Measurements from ENCODE around the gene DUSP22. TPM values are rescaled to one million over a fixed set of nuclear protein-coding genes. Genes with fewer than 3 reads are reported as not detected.

DUSP22 gene
- total RNA-seq, 1 experiment from 2014 or later, result 19.2 TPM

- no peak overlapping the region for H3K4me2 ChIP-seq (ENCODE audit: low read length)
- RAD21 ChIA-PET (ENCODE audit: low non-redundant PET in 1 of 2, low total read pairs in 2 of 2, uncharacterized antibody in 2 of 2, unreplicated experiment in 2 of 2), result no interaction called here
- DNase-seq (ENCODE audit: low read depth, low spot score) (no peak), ATAC-seq (no peak)
- H3K4me1 ChIP-seq (ENCODE audit: control insufficient read depth in 1 of 2, insufficient read depth in 2 of 2, low read length in 2 of 2), result no peaks in the 10 kb centered on the region
- POLR2A ChIA-PET, result no interaction called here
- no peaks in the 10 kb centered on the region for H4K20me1 ChIP-seq (ENCODE audit: insufficient read depth)
- H3K79me2 ChIP-seq (ENCODE audit: insufficient read depth, low read length), result no peaks in the 10 kb centered on the region
- no peak overlapping the region for H3K27ac ChIP-seq (ENCODE audit: low read depth, low read length)
- no TSS peak for BruUV-seq (replicated peaks)
- peaks cover 0 to 9% of the 10 kb centered on the region in 2 experiments; a peak in 2 of 4 replicates for H3K9me3 ChIP-seq (ENCODE audit: control insufficient read depth in 1 of 2, insufficient read depth in 1 of 2, low read depth in 1 of 2, low read length in 2 of 2)
- CTCF ChIA-PET, result no interaction called here
- no peaks in the 10 kb centered on the region for H3K36me3 ChIP-seq (ENCODE audit: control insufficient read depth in 1 of 2, insufficient read depth in 2 of 2, low read length in 2 of 2)
- H2AFZ ChIP-seq (ENCODE audit: low read depth, low read length, poor library complexity, severe bottlenecking), result no peak overlapping the region
- H3K9me2 ChIP-seq (ENCODE audit: insufficient read depth), result no peaks in the 10 kb centered on the region
- H3K4me3 ChIP-seq (replicated peaks in 1 of 2; ENCODE audit: low read depth in 1 of 2, low read length in 2 of 2), result no peak overlapping the region
- TF ChIP-seq CTCF (IDR thresholded peaks at IDR 0.05 in 2 of 3, conservative IDR thresholded peaks at IDR 0.05 in 1 of 3; ENCODE audit: borderline replicate concordance in 1 of 3, insufficient read depth in 1 of 3, low read depth in 2 of 3, low read length in 2 of 3), result no peak
- no peak for TF ChIP-seq ZNF274 (IDR thresholded peaks at IDR 0.05; ENCODE audit: low read depth, low read length)
- no peak for TF ChIP-seq MAX (IDR thresholded peaks at IDR 0.05)
- TF ChIP-seq ZFX (IDR thresholded peaks at IDR 0.05), result no peak
- TF ChIP-seq REST (IDR thresholded peaks at IDR 0.05; ENCODE audit: low read depth), result no peak
- no peak for TF ChIP-seq YY1 (IDR thresholded peaks at IDR 0.05; ENCODE audit: extremely low read depth, insufficient replicate concordance, low read depth, low read length)
- no peak for TF ChIP-seq SRF (IDR thresholded peaks at IDR 0.05; ENCODE audit: low read depth)
- TF ChIP-seq RAD21 (IDR thresholded peaks at IDR 0.05; ENCODE audit: low read depth), result no peak
- TF ChIP-seq EZH2phosphoT487 (IDR thresholded peaks at IDR 0.05; ENCODE audit: borderline replicate concordance), result no peak
- no peak for TF ChIP-seq EGR1 (IDR thresholded peaks at IDR 0.05; ENCODE audit: low read depth)
- no peak for TF ChIP-seq JUND (IDR thresholded peaks at IDR 0.05)
- H3K27me3 ChIP-seq (ENCODE audit: insufficient read depth, low read length), result 0 out of 2 replicates have a peak, but pooled peaks cover 6% of the 10 kb centered on the region
- intact Hi-C loops (cut with micrococcal nuclease), result no loop called here
- H3K9ac ChIP-seq (ENCODE audit: low read length), result no peak overlapping the region
Observed at GRCh38 chr6:374956-375355, 82.7 kb downstream of the DUSP22 start.
